HEK293 (cell line): ENCODE results near the gene IL17RC.

Experiments used
- BCL11A ChIP-seq: fragments of 450-650 bp; formaldehyde crosslinking; IDR thresholded peaks from 2 replicates; pipeline ENCODE4 v1.5.1; 2016; ENCODE audit warnings: low read depth, missing biosample characterization, missing genetic modification characterization
- CTCF ChIP-seq: fragments of 450-650 bp; formaldehyde crosslinking; IDR thresholded peaks from 2 replicates; pipeline ENCODE4 v1.5.1; 2016; ENCODE audit warnings: missing biosample characterization, missing genetic modification characterization
- EGR2 ChIP-seq: fragments of 450-650 bp; formaldehyde crosslinking; IDR thresholded peaks from 2 replicates; pipeline ENCODE4 v1.5.1; 2016; ENCODE audit warnings: low read depth, missing biosample characterization, missing genetic modification characterization
- GLIS2 ChIP-seq: fragments of 450-650 bp; formaldehyde crosslinking; IDR thresholded peaks from 2 replicates; pipeline ENCODE4 v1.5.1; 2016; ENCODE audit warnings: missing biosample characterization, missing genetic modification characterization
- HIC1 ChIP-seq: fragments of 450-650 bp; formaldehyde crosslinking; IDR thresholded peaks from 2 replicates; pipeline ENCODE4 v1.5.1; 2016; ENCODE audit warnings: missing biosample characterization, missing genetic modification characterization
- KLF16 ChIP-seq: fragments of 450-650 bp; formaldehyde crosslinking; IDR thresholded peaks from 2 replicates; pipeline ENCODE4 v1.5.1; 2017; ENCODE audit warnings: missing biosample characterization, missing genetic modification characterization
- KLF17 ChIP-seq: fragments of 450-650 bp; formaldehyde crosslinking; IDR thresholded peaks from 2 replicates; pipeline ENCODE4 v1.5.1; 2016; ENCODE audit warnings: missing biosample characterization, missing genetic modification characterization
- SP2 ChIP-seq: fragments of 450-650 bp; formaldehyde crosslinking; IDR thresholded peaks from 2 replicates; pipeline ENCODE4 v1.5.1; 2016; ENCODE audit warnings: missing biosample characterization, missing genetic modification characterization
- TRIM28 ChIP-seq: IDR thresholded peaks from 2 replicates; pipeline ENCODE4 v1.6.1; 2011; ENCODE audit warnings: low read length, control low read depth, borderline replicate concordance
- YY1 ChIP-seq: fragments of 450-650 bp; formaldehyde crosslinking; IDR thresholded peaks from 2 replicates; pipeline ENCODE4 v1.5.1; 2018; ENCODE audit warnings: missing biosample characterization, missing genetic modification characterization
- YY2 ChIP-seq: fragments of 450-650 bp; formaldehyde crosslinking; IDR thresholded peaks from 2 replicates; pipeline ENCODE4 v1.5.1; 2016; ENCODE audit warnings: missing biosample characterization, missing genetic modification characterization
- ZBTB1 ChIP-seq: fragments of 450-650 bp; formaldehyde crosslinking; IDR thresholded peaks from 2 replicates; pipeline ENCODE4 v1.5.1; 2016; ENCODE audit warnings: missing biosample characterization, missing genetic modification characterization
- ZBTB17 ChIP-seq: fragments of 450-650 bp; formaldehyde crosslinking; IDR thresholded peaks from 2 replicates; pipeline ENCODE4 v1.5.1; 2016; ENCODE audit warnings: missing biosample characterization, missing genetic modification characterization
- ZBTB21 ChIP-seq: fragments of 450-650 bp; formaldehyde crosslinking; IDR thresholded peaks from 2 replicates; pipeline ENCODE4 v1.5.1; 2017; ENCODE audit warnings: missing biosample characterization, missing genetic modification characterization
- ZEB2 ChIP-seq: fragments of 450-650 bp; formaldehyde crosslinking; IDR thresholded peaks from 2 replicates; pipeline ENCODE4 v1.5.1; 2016; ENCODE audit warnings: missing biosample characterization, missing genetic modification characterization
- ZFHX2 ChIP-seq: fragments of 450-650 bp; formaldehyde crosslinking; conservative IDR thresholded peaks from 2 replicates; pipeline ENCODE4 v1.5.1; 2016; ENCODE audit warnings: missing biosample characterization, missing genetic modification characterization
- ZFP41 ChIP-seq: fragments of 450-650 bp; formaldehyde crosslinking; IDR thresholded peaks from 2 replicates; pipeline ENCODE4 v1.5.1; 2016; ENCODE audit warnings: missing biosample characterization, missing genetic modification characterization, borderline replicate concordance
- ZNF10 ChIP-seq: fragments of 450-650 bp; formaldehyde crosslinking; IDR thresholded peaks from 2 replicates; pipeline ENCODE4 v1.5.1; 2017; ENCODE audit warnings: missing biosample characterization, missing genetic modification characterization
- ZNF155 ChIP-seq: fragments of 450-650 bp; formaldehyde crosslinking; IDR thresholded peaks from 2 replicates; pipeline ENCODE4 v1.5.1; 2016; ENCODE audit warnings: missing biosample characterization, missing genetic modification characterization
- ZNF2 ChIP-seq: fragments of 450-650 bp; formaldehyde crosslinking; IDR thresholded peaks from 2 replicates; pipeline ENCODE4 v1.5.1; 2016; ENCODE audit warnings: missing biosample characterization, missing genetic modification characterization
- ZNF214 ChIP-seq: fragments of 450-650 bp; formaldehyde crosslinking; IDR thresholded peaks from 2 replicates; pipeline ENCODE4 v1.5.1; 2017; ENCODE audit warnings: missing biosample characterization, mild to moderate bottlenecking, missing genetic modification characterization, borderline replicate concordance
- ZNF221 ChIP-seq: fragments of 450-650 bp; formaldehyde crosslinking; IDR thresholded peaks from 2 replicates; pipeline ENCODE4 v1.5.1; 2017; ENCODE audit warnings: missing biosample characterization, missing genetic modification characterization, borderline replicate concordance
- ZNF239 ChIP-seq: fragments of 450-650 bp; formaldehyde crosslinking; IDR thresholded peaks from 2 replicates; pipeline ENCODE4 v1.5.1; 2016; ENCODE audit warnings: missing biosample characterization, missing genetic modification characterization
- ZNF391 ChIP-seq: fragments of 450-650 bp; formaldehyde crosslinking; IDR thresholded peaks from 2 replicates; pipeline ENCODE4 v1.5.1; 2016; ENCODE audit warnings: low read depth, missing biosample characterization, missing genetic modification characterization, borderline replicate concordance
- ZNF404 ChIP-seq: fragments of 450-650 bp; formaldehyde crosslinking; IDR thresholded peaks from 2 replicates; pipeline ENCODE4 v1.5.1; 2017; ENCODE audit warnings: missing biosample characterization, missing genetic modification characterization
- ZNF501 ChIP-seq: fragments of 450-650 bp; formaldehyde crosslinking; IDR thresholded peaks from 2 replicates; pipeline ENCODE4 v1.5.1; 2016; ENCODE audit warnings: missing biosample characterization, missing genetic modification characterization
- ZNF510 ChIP-seq: fragments of 450-650 bp; formaldehyde crosslinking; IDR thresholded peaks from 2 replicates; pipeline ENCODE4 v1.5.1; 2018; ENCODE audit warnings: mild to moderate bottlenecking, missing genetic modification characterization, missing biosample characterization; ENCODE audit not compliant: insufficient replicate concordance
- ZNF530 ChIP-seq: fragments of 450-650 bp; formaldehyde crosslinking; IDR thresholded peaks from 2 replicates; pipeline ENCODE4 v1.5.1; 2016; ENCODE audit warnings: low read depth, missing biosample characterization, missing genetic modification characterization
- ZNF580 ChIP-seq: fragments of 450-650 bp; formaldehyde crosslinking; IDR thresholded peaks from 2 replicates; pipeline ENCODE4 v1.5.1; 2016; ENCODE audit warnings: missing biosample characterization, missing genetic modification characterization
- ZNF596 ChIP-seq: fragments of 450-650 bp; IDR thresholded peaks from 2 replicates; pipeline ENCODE4 v1.5.0; 2018; ENCODE audit warnings: missing biosample characterization, mild to moderate bottlenecking, missing genetic modification characterization, moderate library complexity
- ZNF621 ChIP-seq: fragments of 450-650 bp; formaldehyde crosslinking; IDR thresholded peaks from 2 replicates; pipeline ENCODE4 v1.5.1; 2017; ENCODE audit warnings: missing biosample characterization, missing genetic modification characterization
- ZNF626 ChIP-seq: fragments of 450-650 bp; sonication (Bioruptor Pico); formaldehyde crosslinking; IDR thresholded peaks from 2 replicates; pipeline ENCODE4 v1.5.1; 2018; ENCODE audit warnings: missing biosample characterization, missing genetic modification characterization, inconsistent platforms
- ZNF660 ChIP-seq: fragments of 450-650 bp; IDR thresholded peaks from 2 replicates; pipeline ENCODE4 v1.5.1; 2018; ENCODE audit warnings: missing biosample characterization, mild to moderate bottlenecking, missing genetic modification characterization
- ZNF76 ChIP-seq: fragments of 450-650 bp; formaldehyde crosslinking; IDR thresholded peaks from 2 replicates; pipeline ENCODE4; 2016; ENCODE audit warnings: low read depth, missing biosample characterization, missing genetic modification characterization, borderline replicate concordance
- ZNF785 ChIP-seq: fragments of 450-650 bp; formaldehyde crosslinking; IDR thresholded peaks from 2 replicates; pipeline ENCODE4 v1.5.1; 2016; ENCODE audit warnings: missing biosample characterization, missing genetic modification characterization

The IL17RC gene

GRCh38 chr3:9890249-9891071 is 26.4 kb upstream of the IL17RC start, which contains the start of gene JAGN1 (continued):
- TF ChIP-seq EGR2 (tag by site-specific recombination) (peak; percentile 82), ZNF76 (tag by site-specific recombination) (peak; percentile 76; the same call in 1 of the 2 replicates), ZNF626 (tag by site-specific recombination) (no peak), GLIS2 (tag by site-specific recombination) (peak; percentile 66), ZNF785 (tag by site-specific recombination) (peak; percentile 73; the same call in 1 of the 2 replicates), CTCF (tag by site-specific recombination) (peak; percentile 82), KLF17 (tag by site-specific recombination) (peak; percentile 89), ZNF10 (tag by site-specific recombination) (peak; percentile 38; the same call in 1 of the 2 replicates), ZNF214 (tag by site-specific recombination) (no peak), ZNF391 (peak; percentile 23; the same call in 1 of the 2 replicates), ZFP41 (tag by site-specific recombination) (0 out of 2 replicates have a peak, but pooled peaks have one; percentile 28), ZNF660 (peak; percentile 92), HIC1 (no peak), KLF16 (tag by site-specific recombination) (peak; percentile 89), ZNF239 (0 out of 2 replicates have a peak, but pooled peaks have one; percentile 48), ZBTB17 (tag by site-specific recombination) (peak; percentile 57; the same call in 1 of the 2 replicates), ZNF580 (tag by site-specific recombination) (peak; percentile 65; the same call in 1 of the 2 replicates), TRIM28 (no peak), ZBTB21 (tag by site-specific recombination) (peak; percentile 67), YY1 (tag by site-specific recombination) (peak; percentile 78; the same call in 1 of the 2 replicates), ZBTB1 (tag by site-specific recombination) (peak; percentile 94), ZNF510 (tag by site-specific recombination) (no peak), YY2 (tag by site-specific recombination) (peak; percentile 76), ZNF2 (tag by site-specific recombination) (peak; percentile 76), ZNF501 (tag by site-specific recombination) (peak; percentile 90), ZEB2 (tag by site-specific recombination) (peak; percentile 79; the same call in 1 of the 2 replicates), ZFHX2 (peak; percentile 92), ZNF404 (tag by site-specific recombination) (no peak), ZNF221 (no peak), ZNF155 (no peak), BCL11A (tag by site-specific recombination) (no peak), SP2 (peak; percentile 62), ZNF530 (tag by site-specific recombination) (no peak), ZNF596 (no peak), ZNF621 (no peak)
